ENCODE results near the gene C9orf50.

- TF ChIP-seq CTCF (IDR thresholded peaks at IDR 0.05) (no peak), POLR2A (IDR thresholded peaks at IDR 0.05; ENCODE audit: low read depth) (no peak)
Measured at GRCh38 chr9:129655696-129656095, 34.8 kb upstream of the C9orf50 start.
